B cell (primary cell): Measurements from ENCODE around the gene NFAT5.

Experiments used
- EZH2 ChIP-seq: IDR thresholded peaks from 2 replicates; pipeline ENCODE4 v1.6.1; 2012; ENCODE audit warnings: borderline replicate concordance, low read depth, mild to moderate bottlenecking, moderate library complexity, low read length; ENCODE audit not compliant: insufficient read depth, poor library complexity, severe bottlenecking
- TF ChIP-seq, protein P1 (sequence below): fragments of 200-600 bp; IDR thresholded peaks from one replicate; pipeline ENCODE4 v1.8.0; 2022; ENCODE audit warnings: antibody characterized with exemption, mild to moderate bottlenecking

DNA sequence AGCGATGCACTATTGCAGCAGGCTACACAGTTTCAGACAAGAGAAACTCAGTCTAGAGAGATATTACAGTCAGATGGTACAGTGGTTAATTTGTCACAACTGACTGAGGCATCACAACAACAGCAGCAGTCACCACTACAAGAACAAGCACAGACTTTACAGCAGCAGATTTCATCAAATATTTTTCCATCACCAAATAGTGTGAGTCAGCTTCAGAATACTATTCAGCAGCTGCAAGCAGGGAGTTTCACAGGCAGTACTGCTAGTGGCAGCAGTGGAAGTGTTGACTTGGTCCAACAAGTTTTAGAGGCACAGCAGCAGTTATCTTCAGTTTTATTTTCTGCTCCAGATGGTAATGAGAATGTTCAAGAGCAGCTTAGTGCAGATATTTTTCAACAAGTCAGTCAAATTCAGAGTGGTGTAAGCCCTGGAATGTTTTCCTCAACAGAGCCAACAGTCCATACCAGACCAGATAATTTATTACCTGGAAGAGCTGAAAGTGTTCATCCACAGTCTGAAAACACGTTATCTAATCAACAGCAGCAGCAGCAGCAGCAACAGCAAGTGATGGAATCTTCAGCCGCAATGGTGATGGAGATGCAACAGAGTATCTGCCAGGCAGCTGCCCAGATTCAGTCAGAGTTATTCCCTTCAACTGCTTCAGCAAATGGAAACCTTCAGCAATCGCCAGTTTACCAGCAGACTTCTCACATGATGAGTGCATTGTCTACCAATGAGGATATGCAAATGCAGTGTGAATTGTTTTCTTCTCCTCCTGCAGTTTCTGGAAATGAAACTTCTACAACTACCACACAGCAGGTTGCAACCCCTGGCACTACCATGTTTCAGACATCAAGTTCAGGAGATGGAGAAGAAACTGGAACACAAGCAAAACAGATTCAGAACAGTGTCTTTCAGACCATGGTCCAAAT is 126.5 kb downstream of the NFAT5 start:
- no peak for TF ChIP-seq EZH2
- TF ChIP-seq, protein P1, sequence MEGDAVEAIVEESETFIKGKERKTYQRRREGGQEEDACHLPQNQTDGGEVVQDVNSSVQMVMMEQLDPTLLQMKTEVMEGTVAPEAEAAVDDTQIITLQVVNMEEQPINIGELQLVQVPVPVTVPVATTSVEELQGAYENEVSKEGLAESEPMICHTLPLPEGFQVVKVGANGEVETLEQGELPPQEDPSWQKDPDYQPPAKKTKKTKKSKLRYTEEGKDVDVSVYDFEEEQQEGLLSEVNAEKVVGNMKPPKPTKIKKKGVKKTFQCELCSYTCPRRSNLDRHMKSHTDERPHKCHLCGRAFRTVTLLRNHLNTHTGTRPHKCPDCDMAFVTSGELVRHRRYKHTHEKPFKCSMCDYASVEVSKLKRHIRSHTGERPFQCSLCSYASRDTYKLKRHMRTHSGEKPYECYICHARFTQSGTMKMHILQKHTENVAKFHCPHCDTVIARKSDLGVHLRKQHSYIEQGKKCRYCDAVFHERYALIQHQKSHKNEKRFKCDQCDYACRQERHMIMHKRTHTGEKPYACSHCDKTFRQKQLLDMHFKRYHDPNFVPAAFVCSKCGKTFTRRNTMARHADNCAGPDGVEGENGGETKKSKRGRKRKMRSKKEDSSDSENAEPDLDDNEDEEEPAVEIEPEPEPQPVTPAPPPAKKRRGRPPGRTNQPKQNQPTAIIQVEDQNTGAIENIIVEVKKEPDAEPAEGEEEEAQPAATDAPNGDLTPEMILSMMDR = no peak
